Mucosa of descending colon (tissue), 3 donors: Measurements from ENCODE around the gene VSTM1. TPM values are rescaled to one million over a fixed set of nuclear protein-coding genes. Genes with fewer than 3 reads are reported as not detected.

Experiments used
- ATAC-seq: fragments of 200-7000 bp; cut with Tn5 transposase; one replicate; pipeline ENCODE4 v1.9.1; 2020; ENCODE audit warnings: mild to moderate bottlenecking, moderate library complexity
- DNase-seq, 3 donors: peaks; one replicate each; pipeline ENCODE4 v3.0.0-alpha.2; 2020
- H3K36me3 ChIP-seq: fragments of 200-600 bp; one replicate; pipeline ENCODE4 v1.8.0; 2021; ENCODE audit warnings: low read depth, mild to moderate bottlenecking
- H3K4me1 ChIP-seq: fragments of 200-600 bp; one replicate; pipeline ENCODE4 v1.8.0; 2021; ENCODE audit warnings: low read depth, mild to moderate bottlenecking
- H3K4me3 ChIP-seq: fragments of 200-600 bp; one replicate; pipeline ENCODE4 v1.8.0; 2021; ENCODE audit warnings: mild to moderate bottlenecking
- H3K9me3 ChIP-seq: fragments of 200-600 bp; one replicate; pipeline ENCODE4 v1.8.0; 2021; ENCODE audit warnings: mild to moderate bottlenecking
- intact Hi-C, 2 donors: fragments of 100-400 bp; cut with DNase I in 1 of 2; cut with micrococcal nuclease in 1 of 2; formaldehyde crosslinking; loops; one replicate each; pipeline versions ENCODE4 v1.11.0 to v1.11.1; 2022; cut with DNase I, micrococcal nuclease
- total RNA-seq, 3 donors: library from RNA; stranded (reverse); fragmentation: NEBNext Ultra II Directional in 2 of 3; extraction: Animal tissue kit (Norgen Biotek cat#: 25700) in 2 of 3; gene quantifications; one replicate each; pipeline versions ENCODE4 v1.2.1 to v1.2.4, GENCODE V29; 2021 to 2023
- TF ChIP-seq, protein P1 (sequence below): fragments of 200-600 bp; IDR thresholded peaks from one replicate; pipeline ENCODE4 v1.8.0; 2022; ENCODE audit warnings: antibody characterized with exemption, mild to moderate bottlenecking
- donor health status: DM: no; HTN: no; CAD: no; lungs with moderate emphysema.
- donor health status: DM: no; HTN: no; CAD: no.
- donor health status: DM: no; HTN: yes; CAD: no.

The VSTM1 gene
- total RNA-seq, 3 donors from 2014 or later: not detected

DNA sequence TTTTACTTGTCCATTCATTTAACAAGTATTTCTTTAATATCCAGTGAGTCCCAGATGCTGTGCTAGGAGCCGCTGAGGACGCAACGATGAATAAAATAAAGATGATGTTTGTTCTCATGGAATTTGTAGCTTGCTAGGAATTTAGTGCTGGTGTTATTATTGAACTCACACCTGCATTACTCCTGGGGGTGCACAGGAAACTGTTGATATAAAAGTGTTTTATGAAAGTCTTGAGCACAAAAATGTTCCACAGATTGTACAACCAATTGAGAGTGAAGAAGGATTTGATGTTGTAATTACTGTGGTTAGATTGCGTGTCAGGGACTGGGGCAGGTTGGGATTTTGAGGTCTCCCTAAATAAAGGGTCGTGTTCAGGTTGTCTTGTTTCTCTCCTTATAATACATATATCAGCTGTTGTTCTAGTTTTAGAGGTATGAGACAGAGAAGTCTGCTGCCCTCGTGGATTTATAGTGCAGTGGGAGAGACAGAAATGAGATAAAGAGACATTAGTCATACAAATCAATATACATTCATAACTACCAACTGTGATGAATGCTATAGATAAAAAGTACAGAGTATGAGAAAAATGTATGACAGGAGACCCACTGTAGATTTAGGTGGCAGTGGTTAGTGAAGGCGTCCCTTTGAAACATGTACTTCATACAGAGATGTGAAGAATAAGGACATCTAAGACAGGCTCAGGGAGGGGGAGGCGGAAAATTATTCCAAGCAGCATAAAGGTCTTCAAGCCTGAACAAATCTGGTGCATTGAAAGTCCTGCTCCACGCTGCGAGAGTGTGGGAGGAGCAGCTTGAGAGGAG lies 61.0 kb downstream of the VSTM1 start:
- DNase-seq: no peak

DNA sequence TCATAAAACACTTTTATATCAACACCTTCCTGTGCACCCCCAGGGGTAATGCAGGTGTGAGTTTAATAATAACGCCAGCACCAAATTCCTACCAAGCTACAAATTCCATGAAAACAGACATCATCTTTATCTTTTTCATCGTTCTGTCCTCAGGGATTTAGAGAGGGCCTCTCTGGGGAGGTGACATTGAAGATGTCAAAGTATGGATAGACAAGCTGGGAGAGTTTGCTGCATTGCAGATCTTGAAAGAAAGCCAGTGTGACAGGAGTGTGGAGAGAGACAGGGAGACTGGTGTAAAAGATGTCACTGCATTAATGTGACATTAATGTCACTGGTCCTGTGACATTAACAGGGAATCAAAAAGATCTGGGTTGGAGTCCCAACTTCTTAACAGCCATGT lies 62.2 kb downstream of the VSTM1 start:
- TF ChIP-seq, protein P1, sequence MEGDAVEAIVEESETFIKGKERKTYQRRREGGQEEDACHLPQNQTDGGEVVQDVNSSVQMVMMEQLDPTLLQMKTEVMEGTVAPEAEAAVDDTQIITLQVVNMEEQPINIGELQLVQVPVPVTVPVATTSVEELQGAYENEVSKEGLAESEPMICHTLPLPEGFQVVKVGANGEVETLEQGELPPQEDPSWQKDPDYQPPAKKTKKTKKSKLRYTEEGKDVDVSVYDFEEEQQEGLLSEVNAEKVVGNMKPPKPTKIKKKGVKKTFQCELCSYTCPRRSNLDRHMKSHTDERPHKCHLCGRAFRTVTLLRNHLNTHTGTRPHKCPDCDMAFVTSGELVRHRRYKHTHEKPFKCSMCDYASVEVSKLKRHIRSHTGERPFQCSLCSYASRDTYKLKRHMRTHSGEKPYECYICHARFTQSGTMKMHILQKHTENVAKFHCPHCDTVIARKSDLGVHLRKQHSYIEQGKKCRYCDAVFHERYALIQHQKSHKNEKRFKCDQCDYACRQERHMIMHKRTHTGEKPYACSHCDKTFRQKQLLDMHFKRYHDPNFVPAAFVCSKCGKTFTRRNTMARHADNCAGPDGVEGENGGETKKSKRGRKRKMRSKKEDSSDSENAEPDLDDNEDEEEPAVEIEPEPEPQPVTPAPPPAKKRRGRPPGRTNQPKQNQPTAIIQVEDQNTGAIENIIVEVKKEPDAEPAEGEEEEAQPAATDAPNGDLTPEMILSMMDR: no peak
- ATAC-seq: no peak
- no peaks in the 10 kb centered on the region for H3K36me3 ChIP-seq
- no peak for DNase-seq
- H3K4me3 ChIP-seq: no peak overlapping the region
- H3K9me3 ChIP-seq: no peaks in the 10 kb centered on the region
- intact Hi-C loops: no loop called here
- no peaks in the 10 kb centered on the region for H3K4me1 ChIP-seq

More for the DNA sequence above, 61.0 kb downstream of the VSTM1 start:
- intact Hi-C loops: no loop called here
- no peaks in the 10 kb centered on the region for H3K9me3 ChIP-seq
- no peak for ATAC-seq
- no peaks in the 10 kb centered on the region for H3K4me1 ChIP-seq
- H3K4me3 ChIP-seq: no peak overlapping the region
- no peaks in the 10 kb centered on the region for H3K36me3 ChIP-seq
- TF ChIP-seq, protein P1: no peak

DNA sequence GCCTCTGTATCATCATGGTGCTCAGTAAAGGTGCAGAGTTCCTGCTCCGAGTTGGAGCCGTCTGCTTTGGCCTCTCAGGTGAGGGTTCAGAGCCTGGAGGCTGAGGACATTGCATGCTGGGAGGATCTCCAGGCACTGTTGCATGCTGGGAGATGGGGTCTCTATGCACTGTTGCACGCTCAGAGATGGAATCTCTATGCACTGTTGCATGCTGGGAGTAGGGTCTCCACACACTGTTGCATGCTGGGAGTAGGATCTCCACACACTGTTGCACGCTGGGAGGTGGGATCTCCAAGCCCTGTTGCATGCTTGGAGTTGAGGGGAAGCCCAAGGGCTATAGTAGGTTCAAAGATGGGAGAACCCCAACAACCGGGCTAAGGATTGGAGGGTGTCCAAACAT lies 64.0 kb downstream of the VSTM1 start:
- no peak for DNase-seq
- H3K36me3 ChIP-seq: no peaks in the 10 kb centered on the region
- no peaks in the 10 kb centered on the region for H3K9me3 ChIP-seq
- intact Hi-C loops: no loop called here
- H3K4me1 ChIP-seq: no peaks in the 10 kb centered on the region
- no peak overlapping the region for H3K4me3 ChIP-seq
- ATAC-seq: no peak
- TF ChIP-seq, protein P1: no peak

DNA sequence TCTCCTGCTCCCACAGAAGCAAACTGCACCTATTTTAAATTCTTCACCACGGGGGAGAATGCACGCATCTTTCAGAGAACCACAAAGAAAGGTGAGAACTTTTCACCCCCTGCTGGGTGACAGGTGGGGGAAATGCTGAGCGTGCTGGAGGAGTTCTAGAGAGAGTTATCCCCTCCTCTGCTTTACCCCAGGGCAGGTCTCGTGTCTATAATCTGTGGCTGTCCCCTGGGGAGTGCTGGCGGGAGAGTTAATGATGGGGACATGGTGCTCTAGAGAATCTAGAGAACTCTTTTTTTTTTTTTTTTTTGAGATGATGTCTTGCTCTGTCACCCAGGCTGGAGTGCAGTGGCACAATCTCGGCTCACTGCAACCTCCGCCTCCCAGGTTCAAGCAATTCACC lies 65.5 kb downstream of the VSTM1 start:
- no peak for ATAC-seq
- intact Hi-C loops: no loop called here
- TF ChIP-seq, protein P1: no peak

DNA sequence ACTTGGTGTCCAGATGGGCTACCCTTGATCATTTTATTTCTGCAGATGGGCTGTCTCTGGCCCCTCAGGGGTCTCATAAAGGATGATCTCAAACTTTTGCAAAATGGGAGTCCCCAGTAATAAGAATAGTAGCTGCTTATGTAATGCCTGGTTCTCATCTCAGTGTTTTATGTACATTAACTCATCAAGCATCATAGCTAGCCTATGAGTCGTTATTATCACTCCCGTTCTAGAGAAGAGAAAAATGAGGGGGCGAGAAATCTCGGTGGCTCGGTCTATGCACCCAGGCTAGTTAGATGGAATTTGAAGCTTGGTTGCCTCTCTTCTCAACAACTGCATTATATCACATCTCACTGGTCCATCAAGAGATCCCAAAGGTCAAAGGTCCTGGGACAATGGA lies 68.9 kb downstream of the VSTM1 start:
- Histone ChIP-seq H3K4me1 (no peaks in the 10 kb centered on the region), H3K4me3 (no peak overlapping the region), H3K9me3 (no peaks in the 10 kb centered on the region), H3K36me3 (no peaks in the 10 kb centered on the region)
- DNase-seq: no peak
- intact Hi-C loops: no loop called here
- TF ChIP-seq, protein P1: no peak
- no peak for ATAC-seq

More for the DNA sequence above, 65.5 kb downstream of the VSTM1 start:
- Histone ChIP-seq H3K4me1 (no peaks in the 10 kb centered on the region), H3K4me3 (no peak overlapping the region), H3K36me3 (no peaks in the 10 kb centered on the region), H3K9me3 (no peaks in the 10 kb centered on the region)
- DNase-seq: no peak
